GM18517 (cell line): ENCODE measurements around the gene CEMIP.
"Not testable (repeated sequence)": the region's sequence is repeated elsewhere in the genome, so short reads cannot be mapped to it uniquely, and the experiment has no call there.

ENCODE experiments used
- ATAC-seq: cut with Tn5 transposase; IDR thresholded peaks from one replicate; pipeline ENCODE4 v1.9.1; 2021; ENCODE audit warnings: mild to moderate bottlenecking, moderate library complexity; ENCODE audit not compliant: unreplicated experiment

The CEMIP gene

DNA sequence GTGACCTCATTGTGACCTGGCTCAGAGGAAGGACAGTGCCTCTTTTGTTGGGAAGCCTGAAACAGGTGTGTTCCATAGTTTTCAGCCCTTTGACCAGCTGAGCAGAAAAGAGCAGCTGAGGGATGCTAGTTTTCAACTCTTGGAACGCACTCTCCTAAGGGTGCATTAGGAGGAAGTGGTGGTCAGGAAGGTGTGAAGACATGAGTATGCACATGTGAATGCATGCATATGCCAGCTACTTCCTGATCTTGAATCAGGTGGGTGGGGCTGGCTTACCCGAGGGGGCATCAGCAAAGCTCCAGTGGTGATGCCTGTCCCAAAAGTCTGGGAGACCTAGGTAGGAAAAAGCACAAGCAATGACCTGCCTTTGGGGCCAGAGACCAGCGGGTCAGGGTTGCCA is 23.3 kb upstream of the CEMIP start:
- ATAC-seq = no peak

DNA sequence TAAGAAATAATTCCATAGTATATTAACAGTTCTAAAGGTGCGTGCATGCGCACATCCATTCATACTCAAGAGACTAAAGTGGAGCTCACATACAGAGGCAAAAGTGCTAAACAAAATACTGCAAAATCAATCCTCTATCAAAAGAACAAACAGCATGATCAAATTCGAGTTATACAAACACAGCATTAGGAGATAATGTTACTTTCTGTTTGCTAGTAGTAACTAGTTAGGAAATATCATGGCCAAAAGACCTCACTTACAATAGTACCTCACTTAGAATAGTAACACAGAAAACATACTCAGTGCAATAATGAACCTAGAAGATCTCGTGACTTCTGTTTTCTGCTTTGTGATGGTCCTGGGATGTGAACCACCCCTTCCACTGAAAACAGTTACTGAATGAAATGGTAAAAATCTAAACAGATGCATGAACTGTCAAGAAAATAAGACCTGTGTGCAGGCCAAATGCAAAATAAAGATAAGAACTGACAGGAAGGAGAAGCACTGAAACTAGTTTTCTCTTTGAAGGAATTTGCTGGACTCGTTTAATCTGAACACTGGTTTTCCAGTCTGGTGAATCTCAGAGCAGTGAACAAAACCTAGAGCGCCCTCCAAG is 20.9 kb upstream of the CEMIP start:
- no peak for ATAC-seq

DNA sequence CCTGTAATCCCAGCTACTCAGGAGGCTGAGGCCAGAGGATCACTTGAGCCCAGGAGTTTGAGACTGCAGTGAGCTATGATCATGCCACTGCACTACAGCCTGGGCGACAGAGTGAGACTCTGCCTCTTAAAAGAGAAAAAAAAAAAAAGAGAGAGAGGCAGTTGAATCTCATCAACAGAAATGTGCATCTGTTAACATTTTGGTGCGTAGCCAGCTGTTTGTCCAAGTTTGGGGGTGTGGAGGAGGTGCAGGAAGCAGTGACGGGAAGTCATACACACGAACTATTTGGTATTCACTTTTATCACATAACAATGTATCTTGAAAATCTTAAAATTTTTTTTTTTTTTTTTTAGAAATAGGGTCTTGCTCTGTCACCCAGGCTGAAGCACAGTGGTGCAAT is 18.2 kb upstream of the CEMIP start:
- ATAC-seq = no peak

GRCh38 chr15:80761754-80762153 is 17.4 kb upstream of the CEMIP start:
- ATAC-seq = no peak

DNA sequence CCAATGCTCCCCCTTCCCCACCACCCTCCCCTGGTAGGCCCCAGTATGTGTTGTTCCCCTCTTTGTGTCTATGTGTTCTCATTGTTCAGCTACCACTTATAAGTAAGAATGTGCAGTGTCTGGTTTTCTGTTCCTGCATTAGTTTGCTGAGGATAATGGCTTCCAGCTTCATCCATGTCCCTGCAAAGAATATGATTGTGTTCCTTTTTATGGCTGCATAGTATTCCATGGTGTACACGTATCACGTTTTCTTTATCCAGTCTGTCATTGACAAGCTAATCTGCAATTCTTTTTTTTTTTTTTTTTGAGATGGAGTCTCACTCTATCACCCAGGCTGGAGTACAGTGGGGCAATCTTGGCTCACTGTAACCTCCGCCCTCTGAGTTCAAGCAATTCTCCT is 15.9 kb upstream of the CEMIP start:
- not testable (repeated sequence) for ATAC-seq

DNA sequence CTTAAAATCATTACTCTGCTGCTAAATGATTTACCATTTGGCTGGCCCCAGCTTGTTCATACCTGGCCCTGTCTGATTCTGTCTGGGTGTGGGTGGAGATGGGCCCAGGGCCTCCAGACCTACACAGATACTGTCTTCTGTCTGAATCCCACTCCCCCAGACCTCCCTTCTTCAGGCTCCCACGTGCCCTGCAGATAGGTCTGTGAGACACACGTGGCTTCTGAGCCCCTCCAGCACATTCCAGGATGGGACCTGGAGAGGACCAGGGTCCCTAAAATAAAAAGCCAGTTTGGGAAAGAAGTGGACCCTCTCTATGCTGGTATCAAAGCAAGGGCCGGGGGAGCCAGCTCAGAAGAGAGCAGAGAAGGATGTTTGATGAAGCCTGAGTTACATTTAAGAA is 14.6 kb upstream of the CEMIP start:
- no peak for ATAC-seq

DNA sequence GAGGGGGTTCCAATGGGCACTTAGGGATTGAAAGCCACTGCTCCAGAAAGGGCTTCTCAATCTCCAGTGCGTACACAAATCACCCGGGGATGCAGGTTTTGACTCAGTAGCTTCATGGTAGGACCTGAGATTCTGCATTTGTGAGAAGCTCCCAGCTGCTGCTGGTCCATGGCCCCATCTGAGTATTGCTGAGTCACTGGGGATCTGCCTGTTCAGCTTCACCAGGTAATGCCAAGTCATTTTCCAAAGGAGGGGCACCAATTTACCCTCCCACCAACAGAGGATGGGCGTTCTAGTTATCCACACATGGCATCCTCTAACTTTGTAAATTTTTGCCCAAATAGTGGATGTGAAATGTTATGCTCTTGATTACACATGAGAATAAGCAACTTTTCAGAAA is 12.9 kb upstream of the CEMIP start:
- ATAC-seq = no peak

DNA sequence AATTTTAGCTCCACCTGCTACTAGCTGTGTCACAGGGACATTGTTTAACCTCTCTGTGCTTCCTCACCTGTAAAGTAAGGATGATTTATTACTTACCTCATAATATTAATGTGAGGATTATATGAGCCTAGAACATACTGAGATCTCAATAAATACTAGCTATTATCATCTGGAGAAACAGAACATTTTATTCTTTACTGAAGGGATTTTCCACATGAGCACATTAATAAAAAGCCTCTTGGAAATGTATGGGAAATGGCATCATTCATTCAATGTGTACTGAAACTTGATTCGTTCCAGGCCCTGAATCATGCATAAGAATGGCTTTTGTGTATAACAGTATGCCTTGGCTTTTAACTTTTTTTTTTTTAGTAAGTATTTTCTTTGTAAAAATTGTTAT is 11.0 kb upstream of the CEMIP start:
- no peak for ATAC-seq

GRCh38 chr15:80769153-80769828 is 9.9 kb upstream of the CEMIP start:
- ATAC-seq = no peak

DNA sequence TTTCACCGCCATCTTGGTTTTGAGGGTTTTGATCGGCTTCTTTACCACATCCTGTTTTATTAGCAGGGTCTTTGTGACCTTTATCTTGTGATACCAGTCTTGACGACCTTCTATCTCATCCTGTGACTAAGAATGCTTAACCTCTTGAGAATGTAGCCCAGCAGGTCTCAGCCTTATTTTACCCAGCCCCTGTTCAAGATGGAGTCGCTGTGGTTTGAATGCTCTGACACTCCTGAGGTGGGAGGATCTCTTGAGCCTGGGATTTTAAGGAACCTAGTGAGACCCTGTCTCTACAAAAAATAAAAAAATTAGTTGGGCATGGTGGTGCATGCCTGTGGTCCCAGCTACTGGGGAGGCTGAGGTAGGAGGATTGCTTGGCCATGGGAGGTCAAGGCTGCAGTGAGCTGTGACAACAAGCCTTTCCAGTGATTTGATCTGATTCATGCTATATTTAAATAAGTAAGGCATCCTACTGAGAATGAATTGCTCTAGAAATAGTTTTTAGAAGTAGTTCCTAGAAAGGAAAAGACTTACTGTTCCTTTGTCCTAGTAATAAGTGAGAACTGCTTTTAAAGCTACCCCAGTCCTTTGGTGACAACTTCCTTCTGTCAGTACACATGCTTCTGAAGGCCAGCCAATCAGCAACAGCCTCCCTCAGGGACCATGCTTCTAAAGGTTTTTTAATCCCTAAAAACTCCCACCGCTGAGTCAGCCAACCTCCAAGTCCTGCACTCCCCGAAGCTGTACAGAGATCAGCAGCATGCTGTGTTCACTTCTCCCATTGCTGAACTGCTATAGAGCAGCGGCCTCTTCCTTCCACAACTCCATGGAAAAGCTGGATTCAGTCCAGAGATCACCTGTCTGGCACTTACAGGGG is 9.1 kb upstream of the CEMIP start:
- no peak for ATAC-seq

DNA sequence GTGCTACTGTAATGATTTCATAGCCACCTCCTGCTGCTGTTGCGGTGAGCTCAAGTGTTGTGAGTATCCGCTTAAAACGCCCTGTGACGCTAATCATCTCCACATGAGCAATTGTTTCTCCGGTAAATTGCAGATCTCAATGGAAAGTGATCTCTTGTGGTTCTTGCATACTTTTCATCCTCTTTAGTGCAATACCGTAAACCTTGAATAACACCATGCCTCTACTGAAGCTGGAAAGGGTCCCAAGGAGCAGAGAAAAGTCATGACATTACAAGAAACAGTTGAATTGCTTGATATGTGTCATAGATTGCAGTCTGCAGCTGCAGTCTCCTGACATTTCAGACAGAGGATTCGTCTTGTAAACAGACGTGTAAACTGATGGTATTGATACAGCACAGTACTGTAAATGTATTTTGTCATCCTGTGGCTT is 6.0 kb upstream of the CEMIP start:
- no peak for ATAC-seq

DNA sequence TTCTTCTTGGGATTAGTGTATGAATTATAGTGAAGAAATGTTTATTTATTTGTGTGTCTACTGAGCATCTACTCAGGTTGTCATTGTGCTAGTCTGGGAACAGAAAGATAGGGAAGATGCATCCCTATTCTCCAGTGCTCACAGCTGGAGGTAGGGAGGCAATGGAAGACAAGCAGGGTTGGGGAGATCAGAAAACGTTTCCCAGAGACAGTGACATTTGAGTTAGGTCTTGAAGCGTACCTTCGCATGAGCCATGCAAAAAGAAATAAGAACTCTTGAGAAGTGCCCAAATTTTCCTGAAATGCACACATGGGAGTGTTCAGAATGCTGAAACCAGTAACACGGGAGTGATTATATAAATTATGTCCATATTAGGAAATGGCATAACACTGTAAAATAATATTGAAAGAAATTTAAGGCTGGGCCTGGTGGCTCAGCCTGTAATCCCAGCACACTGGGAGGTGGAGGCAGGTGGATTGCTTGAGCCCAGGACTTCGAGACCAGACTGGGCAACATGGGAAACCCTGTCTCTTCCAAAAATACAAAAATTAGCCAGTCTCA is 5.3 kb upstream of the CEMIP start:
- no peak for ATAC-seq

GRCh38 chr15:80774486-80774885 is 4.7 kb upstream of the CEMIP start:
- no peak for ATAC-seq

DNA sequence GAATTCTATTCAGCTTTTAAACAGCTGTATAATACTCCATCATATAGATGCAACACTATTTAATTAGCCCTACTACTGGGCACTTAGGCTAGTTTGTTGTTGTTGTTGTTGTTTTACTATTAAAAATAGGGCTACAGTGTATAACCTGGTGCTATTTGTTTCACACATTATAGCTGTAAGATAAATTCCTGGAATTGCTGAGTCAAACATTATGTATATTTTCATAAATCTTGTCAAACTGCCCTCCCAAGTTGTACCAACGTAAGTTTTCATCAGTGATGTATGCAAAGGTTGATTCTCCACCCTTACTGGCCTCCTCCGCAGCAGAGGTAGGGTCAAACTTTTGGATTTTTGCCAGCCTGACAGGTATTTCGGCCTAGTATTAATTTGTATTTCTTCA is 3.8 kb upstream of the CEMIP start:
- ATAC-seq = no peak

DNA sequence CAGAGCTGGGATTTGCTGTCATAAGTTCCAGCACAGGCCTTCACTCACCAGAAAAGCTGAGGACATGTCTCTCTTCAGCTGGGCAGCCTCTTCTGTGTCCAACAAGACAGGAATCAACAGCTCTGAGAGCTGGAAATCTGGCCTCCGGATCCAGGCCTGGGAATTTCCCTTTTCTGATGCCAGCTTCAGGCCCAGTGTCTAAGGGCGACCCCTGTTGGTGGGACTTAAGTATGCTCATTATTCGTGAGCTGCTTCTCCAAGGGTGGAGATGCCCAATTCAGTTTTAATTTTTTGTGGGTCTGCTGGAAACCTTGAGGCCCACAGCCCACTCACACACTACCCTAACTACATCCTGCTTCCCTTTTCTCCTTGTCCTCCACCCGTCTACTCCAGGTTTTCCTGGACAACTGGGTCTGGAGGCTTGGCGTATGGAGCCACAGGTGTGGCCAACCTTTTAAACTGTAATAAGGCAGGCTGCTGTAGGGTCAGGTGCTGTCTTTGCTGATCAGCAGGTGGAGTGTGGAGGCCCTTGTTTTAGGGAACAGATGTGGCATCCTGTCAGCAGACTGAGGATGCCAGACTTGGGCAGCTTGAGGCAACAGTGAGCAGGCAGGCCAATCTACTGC is 2.6 kb upstream of the CEMIP start:
- no peak for ATAC-seq

DNA sequence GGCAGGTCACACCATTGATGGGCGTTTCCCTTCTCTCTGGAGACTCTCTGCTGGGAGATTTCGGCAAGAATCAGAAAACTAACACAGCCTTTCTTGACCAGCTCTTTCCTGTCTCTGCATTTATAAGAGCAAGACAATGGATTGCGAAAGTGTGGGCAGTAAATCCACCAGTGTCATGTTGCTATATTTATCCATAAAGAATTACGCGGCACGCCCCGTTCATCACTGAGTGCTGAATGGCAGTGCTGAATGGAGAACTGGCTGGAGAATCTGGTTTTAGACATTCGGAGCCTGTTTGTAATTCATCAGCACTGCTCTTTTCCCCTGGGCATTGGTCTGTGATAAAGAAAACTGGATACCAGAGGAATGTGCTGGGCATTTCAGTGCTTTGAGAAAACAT is 2.0 kb upstream of the CEMIP start:
- ATAC-seq = no peak

- no peak for ATAC-seq
Observed at GRCh38 chr15:80777826-80778620, 1.1 kb upstream of the CEMIP start.

DNA sequence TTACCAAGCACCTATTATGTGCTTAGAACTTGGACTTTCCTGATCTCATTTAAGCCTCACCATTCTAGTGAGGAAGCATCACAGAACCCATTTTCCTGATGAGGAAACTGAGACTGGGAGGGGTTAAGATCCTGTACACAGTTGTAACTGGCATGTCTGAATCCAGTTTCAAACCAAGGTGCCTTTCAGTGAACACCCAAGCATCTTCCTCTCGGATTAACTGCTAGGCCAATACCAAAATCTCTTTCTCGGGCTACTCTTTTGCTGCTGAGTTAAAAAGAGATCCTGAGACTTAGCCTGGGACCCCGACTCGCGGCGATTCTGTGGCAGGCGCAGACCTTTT is 578 bp upstream of the CEMIP start:
- ATAC-seq = no peak

- no peak for ATAC-seq
Observed at GRCh38 chr15:80779658-80780415, 667 bp downstream of the CEMIP start.
